HG02610 (cell line): ENCODE measurements around the gene NBPF4.
"Not testable (repeated sequence)": the region's sequence is repeated elsewhere in the genome, so short reads cannot be mapped to it uniquely, and the experiment has no call there.

Experiments
- ATAC-seq: cut with Tn5 transposase; IDR thresholded peaks from one replicate; pipeline ENCODE4 v1.9.1; 2021; ENCODE audit warnings: mild to moderate bottlenecking, moderate library complexity; ENCODE audit not compliant: unreplicated experiment

NBPF4 gene, protein sequence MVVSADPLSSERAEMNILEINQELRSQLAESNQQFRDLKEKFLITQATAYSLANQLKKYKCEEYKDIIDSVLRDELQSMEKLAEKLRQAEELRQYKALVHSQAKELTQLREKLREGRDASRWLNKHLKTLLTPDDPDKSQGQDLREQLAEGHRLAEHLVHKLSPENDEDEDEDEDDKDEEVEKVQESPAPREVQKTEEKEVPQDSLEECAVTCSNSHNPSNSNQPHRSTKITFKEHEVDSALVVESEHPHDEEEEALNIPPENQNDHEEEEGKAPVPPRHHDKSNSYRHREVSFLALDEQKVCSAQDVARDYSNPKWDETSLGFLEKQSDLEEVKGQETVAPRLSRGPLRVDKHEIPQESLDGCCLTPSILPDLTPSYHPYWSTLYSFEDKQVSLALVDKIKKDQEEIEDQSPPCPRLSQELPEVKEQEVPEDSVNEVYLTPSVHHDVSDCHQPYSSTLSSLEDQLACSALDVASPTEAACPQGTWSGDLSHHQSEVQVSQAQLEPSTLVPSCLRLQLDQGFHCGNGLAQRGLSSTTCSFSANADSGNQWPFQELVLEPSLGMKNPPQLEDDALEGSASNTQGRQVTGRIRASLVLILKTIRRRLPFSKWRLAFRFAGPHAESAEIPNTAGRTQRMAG

DNA sequence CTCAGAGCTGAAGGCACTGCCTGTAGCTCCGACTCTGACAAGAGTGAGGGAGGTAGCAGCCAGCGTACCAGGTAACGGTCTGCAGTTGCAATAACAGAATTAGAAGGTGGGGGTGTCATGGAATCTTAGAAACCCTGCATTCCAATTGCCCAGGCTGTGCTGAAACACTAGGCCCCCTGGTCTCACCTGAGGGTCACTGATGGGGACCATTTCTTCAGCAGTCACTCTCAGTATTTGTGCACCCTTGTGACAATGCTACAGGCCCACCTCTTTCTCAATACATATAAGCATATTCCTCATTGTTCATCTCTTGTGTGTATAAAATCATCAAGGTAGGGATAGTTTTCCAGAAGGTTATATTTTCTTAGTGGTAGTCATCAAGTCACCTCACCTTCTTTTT, at the start of gene NBPF4:
Gene NBPF4 (minus strand): TSS at position 101 of the 400 bp plus-strand sequence. CDS start 315 bp downstream, outside the sequence.
- ATAC-seq = not testable (repeated sequence)

DNA sequence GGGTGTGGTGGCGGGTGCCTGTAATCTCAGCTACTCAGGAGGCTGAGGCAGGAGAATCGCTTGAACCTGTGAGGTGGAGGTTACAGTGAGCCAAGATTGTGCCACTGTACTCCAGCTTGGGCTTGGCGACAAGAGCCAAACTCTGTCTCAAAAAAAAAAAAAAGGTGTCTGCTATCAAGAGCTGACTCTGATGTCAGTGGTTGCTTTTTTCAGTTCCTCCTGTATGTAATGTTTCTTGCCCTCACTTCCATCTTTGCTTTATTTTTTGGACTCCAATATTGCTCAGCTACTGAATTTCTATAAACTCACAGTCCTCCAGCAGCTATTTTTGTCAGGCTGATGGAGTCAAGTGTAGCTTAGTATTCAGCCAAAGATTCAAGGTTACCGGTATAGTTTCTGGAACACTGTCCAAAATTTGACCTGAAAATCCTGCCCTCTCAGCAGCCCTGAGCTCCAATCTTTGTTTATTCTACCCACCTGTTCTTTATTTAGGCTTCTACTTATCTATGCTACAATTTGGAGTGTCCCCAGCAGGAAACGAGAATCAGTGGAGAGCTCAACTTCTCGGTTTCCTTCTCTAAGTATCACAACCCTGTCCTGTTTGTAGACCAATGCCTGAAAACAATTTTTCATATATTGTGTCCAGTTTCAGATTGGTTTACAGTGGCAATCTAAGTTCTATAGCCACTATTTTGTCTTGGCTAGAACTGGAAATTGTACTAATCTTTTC, 38.8 kb upstream of the NBPF4 start:
- ATAC-seq = not testable (repeated sequence)

DNA sequence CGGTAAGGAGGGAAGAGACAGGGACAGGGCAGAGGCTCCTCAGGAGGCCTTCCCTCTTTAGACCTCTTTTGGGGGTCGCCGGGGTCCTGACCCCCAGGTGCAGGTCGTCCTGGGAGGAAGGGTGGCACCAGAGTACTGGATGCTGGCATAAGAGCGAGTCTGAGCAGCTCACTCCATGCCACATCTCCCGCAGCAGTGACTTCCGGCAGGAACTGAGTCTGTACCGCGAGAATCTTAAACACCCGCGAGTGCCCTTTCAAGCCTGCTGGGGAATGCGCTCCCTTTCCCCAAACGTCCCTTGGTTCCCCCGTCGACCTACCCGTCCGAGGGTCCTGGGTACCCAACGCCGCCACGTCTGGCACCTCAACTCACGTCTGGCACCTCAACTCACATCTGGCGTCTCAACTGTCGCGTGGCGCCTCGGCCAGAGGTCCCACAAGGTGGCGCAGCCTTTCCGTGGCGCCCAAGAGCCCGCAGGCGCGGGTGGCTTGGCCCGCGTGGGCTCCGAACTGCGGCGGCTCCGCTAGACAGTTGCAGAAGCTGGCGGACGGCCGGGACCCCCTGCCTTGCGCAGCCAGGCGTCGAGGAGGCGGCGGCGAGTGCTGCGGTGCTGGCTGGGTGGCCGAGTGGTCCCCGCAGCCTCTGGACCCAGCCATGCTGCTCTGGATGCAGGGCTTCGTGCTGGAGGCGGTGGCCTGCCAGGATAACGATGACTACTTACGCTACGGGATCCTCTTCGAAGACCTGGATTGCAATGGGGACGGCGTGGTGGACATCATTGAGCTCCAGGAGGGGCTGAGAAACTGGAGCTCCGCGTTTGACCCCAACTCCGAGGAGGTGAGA, 28.8 kb upstream of the NBPF4 start:
- ATAC-seq = peak; percentile 66

DNA sequence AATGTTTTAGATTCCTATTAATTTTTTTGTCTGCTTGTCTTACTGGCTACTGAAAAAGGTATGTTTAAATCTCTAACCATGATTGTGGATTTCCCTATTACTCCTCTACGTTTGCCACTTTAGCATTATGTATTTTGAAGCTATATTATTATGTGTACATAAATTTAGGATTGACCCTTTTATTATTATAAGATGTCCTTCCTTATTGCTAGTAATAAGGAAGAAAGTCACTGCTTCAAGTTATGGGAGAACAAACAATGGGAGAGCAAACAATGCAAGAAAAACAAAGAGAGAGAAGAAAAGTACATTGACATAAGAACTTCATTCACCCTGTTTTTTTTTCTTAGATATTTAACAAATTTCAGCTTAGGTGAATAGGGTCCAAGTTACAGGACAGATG, 23.2 kb upstream of the NBPF4 start:
- ATAC-seq = not testable (repeated sequence)

DNA sequence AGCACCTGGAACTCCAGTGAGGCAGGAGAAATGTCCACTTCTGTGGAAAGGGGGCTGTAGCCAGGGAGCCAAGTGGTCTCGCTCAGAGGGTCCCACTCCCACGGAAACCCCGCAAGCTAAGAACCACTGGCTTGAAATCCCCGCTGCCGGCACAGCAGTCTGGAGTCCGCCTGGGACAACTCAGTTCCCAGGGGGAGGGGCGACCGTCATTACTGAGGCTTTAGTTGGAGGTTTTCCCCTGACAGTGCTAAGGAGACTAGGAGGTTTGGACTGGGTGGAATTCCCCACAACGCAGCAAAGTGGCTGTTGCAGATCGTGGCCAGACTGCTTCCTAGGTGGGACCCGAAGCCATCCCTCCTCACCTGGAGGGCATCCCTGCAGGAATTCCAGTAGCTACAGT, 18.1 kb upstream of the NBPF4 start:
- not testable (repeated sequence) for ATAC-seq

DNA sequence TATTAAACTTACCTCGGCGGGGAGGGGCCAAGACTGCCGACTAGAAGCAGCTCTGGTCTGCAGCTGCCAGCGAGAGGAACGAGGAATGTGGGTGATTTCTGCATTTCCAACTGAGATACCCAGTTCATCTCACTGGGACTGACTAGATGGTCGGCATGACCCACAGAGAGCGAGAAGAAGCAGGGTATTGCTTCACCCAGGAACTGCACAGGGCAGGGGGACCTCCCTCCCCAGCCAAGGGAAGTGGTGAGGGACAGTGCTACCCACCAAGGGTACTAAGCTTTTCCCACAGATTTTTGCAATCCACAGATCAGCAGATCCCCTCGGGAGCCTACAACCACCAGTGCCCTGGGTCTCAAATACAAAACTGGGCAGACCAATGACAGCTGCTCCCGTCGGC, 17.6 kb upstream of the NBPF4 start:
- not testable (repeated sequence) for ATAC-seq

DNA sequence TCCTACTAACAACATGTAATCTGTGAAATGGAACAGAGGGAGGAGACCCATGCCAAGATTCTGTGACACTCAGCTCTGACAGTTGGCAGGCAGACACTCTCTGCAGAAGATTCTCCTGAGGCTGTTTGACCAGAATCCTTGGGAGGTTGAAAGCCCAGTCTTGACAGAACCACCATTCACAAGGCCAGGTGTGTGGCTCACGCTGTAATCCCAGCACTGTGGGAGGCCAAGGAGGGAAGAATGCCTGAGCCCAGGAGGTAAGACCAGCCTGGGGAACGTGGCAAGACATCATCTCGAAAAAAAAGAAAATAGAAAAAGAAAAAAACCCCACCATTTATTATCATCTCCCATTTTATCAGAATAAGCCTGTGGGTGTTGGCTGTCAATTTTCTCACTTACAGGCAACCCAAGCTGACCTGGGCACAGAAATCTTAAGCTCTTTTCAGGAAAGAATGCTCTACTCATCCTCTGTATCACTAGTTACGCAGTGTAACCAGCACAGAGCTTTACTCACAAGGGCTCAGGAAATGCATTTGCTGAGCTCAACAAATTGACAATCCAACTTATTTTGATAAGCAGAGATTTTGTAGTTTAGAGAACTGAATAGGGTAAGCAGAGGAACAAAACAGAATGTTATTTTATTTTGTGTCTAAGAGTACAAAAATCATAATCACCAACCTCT, 16.8 kb upstream of the NBPF4 start:
- not testable (repeated sequence) for ATAC-seq

DNA sequence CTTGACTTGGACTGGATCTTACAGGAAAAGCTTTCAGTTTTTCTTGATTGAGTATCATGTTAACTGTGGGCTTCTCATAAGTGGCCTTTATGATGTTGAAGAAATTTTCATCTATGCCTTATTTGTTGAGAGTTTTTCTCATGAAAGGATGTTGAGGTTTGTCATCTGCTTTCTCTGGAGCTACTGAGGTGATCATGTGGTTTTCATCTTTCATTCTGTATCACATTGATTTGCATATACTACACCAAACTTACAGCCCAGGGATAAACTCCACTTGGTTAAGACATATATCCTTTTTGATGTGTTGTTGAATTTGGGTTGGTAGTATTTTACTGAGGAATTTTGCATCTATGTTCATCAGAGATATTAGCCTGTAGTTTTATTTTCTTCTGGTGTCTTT, 11.6 kb upstream of the NBPF4 start:
- peak; percentile 98 for ATAC-seq

DNA sequence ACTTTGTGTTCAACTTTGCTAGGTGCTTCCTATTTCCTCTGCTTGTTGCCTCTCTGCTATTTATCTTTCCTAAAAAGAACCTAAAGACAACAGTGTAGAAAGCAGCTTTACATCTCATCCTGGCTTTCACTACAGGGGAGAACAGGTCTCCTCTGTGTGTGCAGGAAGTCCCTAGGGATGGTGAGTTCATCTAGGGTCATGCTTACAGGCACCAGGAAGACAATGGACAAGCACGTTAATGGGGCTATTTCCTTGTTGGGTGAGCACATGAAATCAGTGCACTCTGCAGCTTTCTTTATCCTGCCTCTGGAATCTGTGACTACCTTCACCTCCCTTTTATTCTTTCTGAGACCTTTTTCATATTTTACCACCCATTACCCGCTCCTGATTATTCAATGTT, 4.5 kb downstream of the NBPF4 start:
- ATAC-seq = not testable (repeated sequence)

DNA sequence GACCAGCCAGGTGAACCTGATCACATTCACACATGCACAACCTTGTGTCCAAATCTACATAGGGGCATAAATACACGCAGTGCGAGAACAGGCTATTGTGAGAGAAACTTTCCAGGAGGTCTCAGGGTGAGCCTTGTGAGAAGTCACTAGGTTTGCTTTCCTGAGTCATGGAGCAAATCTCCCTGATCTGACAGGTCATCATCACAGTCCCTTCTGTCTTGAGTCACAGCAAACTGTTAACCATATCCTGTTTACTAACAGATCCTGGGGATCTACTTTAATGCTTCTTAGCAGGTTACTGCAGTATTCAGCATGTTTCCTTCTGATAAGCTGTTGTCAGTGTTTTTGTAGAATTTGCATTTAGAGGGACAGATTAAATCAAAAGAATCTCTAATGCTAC, 8.6 kb downstream of the NBPF4 start:
- ATAC-seq = not testable (repeated sequence)

DNA sequence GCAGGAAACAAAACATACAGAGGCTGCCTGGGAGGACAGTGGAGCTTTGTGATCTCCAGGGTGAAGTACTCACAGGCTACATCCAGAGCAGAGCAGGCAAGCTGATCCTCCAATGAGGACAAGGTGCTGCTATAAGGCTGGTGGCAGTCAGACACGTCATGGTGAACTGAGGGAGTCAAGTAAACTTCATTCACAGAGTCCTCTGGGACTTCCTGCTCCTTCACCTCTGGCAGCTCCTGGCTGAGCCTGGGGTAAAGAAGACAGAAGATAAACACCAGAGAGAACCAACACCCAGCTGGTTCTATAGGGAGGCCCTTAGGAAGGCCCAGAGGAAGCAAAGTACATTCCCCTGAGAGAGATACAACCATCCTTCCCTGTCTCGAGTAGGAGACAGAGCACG, 11.7 kb downstream of the NBPF4 start:
- ATAC-seq = not testable (repeated sequence)

DNA sequence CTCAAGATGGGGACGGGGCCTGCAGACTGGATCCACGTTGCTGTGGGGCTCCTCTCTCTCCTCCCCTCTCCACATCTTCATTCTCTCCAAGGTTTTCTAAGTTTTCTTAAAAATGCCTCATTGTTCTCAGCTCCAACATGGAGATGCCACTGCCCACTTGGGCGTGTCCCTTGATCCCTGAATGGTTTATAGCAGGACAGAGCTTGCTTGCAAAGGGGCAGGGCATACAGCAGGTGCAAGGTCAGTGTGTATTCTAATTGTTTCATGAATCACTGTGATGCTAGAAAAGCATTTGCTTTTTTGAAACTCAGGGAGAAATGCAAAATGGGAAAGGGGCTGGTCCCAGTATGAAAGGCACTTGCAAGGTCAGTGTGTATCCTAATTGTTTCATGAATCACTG, 13.9 kb downstream of the NBPF4 start:
- not testable (repeated sequence) for ATAC-seq

DNA sequence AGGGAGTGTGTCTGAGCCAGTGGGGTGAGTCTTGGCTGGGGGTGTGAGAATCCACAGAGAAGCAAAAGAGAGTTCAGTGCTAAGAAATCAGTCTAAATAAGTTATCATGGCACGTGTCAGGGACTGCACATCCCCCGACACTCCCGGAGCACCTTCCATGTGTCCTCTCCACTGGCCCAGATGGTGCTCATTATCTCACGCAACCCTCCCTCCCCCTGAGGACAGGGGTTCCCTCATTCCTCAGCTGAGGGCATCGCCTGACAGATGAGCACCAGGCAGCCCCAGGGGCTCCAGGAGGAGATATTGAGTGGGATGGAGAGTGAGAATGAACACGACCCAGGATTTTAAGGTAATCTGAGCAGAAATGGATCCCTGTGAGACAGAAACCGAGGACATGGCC, 16.1 kb downstream of the NBPF4 start:
- ATAC-seq = not testable (repeated sequence)

DNA sequence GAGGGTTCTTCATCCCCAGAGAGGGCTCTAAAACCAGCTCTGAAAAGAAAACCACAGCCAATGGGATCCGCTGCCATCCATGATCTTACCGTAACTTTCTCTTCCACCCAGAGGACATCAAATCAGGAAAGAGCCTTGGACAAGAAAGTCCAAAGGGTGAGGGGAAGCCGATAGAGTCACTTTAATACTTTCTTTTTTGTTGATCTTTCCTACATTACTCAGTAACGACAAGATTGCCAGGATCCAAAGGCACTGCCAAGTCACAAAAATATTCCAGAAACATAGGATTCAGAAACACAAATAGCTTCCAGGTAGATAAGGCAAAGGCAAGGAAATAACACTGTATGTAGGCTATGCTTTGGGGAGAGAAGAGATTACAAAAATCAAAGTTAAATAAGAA, 17.0 kb downstream of the NBPF4 start:
- ATAC-seq = not testable (repeated sequence)

DNA sequence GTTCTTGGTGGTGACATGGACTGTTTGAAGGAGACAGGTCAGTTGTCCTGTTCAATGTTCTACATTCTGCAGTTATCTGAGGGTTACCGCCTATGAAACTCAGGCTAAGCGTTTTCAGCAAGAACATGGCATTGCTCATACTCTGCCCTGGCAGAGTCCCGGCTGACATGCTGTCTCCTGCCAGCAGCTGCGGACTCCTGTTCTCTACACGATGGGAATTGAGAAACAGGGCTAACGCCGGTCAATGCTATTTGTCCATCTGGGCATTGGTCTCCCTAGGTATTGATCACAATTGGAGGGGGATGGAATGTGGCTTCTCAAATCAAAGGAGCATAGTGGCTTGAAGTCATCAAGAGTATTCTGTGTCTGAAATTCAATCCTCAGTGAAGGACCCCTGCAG, 20.6 kb downstream of the NBPF4 start:
- ATAC-seq = not testable (repeated sequence)

DNA sequence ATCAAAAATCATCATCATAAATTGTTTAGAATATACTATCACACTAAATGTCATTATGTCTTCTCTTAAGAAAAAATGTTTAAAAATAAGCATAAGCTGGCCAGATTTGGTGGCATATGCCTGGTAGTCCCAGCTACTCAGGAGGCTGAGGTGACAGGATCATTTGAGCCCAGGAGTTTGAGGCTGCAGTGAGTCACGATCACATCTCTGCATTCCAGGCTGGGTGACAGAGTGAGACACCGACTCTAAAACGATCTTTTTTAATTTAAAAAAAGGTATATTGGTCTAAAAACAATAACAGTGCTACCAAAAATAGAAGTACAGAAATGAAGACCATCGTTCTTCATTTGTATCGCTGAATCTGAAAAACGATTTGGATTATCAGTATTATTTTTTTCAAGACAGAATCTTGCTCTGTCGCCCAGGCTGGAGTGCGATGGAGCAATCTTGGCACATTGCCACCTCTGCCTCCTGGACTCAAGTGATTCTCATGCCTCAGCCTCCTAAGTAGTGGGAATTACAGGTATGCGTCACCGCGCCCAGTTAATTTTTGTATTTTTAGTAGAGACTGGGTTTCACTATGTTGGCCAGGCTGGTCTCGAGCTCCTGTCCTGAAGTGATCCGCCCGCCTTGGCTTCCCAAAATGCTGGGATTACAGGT, 26.2 kb downstream of the NBPF4 start:
- not testable (repeated sequence) for ATAC-seq

DNA sequence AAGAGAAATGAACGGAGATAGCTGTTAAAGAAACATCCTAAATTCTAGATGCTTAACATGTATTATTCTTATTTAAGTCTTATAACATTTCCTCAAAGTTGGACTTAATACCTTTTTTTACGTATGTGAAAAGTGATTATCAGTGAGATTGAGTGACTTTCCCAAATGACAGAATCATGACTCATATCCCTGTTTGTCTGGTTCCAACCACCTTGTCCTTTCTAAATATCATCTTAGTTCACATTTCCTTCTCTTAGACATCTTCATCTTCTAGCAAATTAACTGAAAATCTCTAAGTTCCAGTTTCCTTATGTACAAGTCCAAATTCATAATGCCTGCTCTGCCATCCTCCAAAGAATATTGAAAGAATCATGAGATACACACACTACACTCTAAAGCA, 26.9 kb downstream of the NBPF4 start:
- not testable (repeated sequence) for ATAC-seq

DNA sequence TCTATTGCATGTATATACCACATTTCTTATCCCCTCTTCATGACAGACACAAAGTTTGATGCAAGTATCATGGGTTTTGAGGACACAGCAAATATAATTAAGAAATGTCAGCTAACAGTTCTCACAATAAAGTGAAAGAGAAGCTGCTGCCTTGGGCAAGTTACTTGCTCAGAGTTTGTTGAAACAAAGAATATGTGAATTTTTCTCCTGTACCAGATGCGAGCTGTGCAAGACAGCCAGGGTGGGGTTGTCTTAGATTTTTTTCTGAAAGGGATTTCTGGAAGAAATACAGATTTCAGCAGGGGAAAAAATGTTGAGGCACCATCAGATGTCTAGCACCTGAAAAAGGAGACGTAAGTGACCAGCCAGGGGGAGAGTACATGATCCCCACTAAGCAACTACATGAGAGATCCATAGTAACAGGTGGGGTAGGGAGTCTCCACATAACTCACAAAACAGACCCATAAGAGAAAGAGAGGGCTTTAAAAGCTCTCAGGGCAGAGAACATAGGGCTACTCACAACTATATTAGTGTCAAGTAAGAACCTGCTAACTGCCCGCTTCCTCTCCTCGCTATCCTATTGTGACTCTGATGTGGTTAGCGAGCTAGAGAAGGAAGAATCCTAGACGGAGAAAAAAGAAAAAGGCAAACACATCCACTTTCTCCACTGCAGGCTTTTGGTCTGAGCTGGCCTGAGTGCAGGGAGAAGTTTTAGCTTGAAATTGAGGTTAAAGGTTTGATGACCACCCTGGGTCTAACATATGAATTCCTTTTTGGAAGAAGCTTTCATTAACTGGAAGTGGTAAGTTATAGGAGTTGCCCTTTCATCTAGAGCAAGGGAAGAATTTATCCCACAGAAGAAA, 27.6 kb downstream of the NBPF4 start:
- not testable (repeated sequence) for ATAC-seq
